Measurements from ENCODE around the gene CD180.

CD180 gene

GRCh38 chr5:67163231-67163756, 33.3 kb downstream of the CD180 start:
- Histone ChIP-seq H3K27ac (ENCODE audit: low read depth, low read length) (no peak overlapping the region), H4K20me1 (ENCODE audit: control insufficient read depth, insufficient read depth, low read depth, low read length) (no peaks in the 10 kb centered on the region), H3F3A (ENCODE audit: control insufficient read depth, insufficient read depth) (0 out of 2 replicates have a peak, but pooled peaks cover 3% of the 10 kb centered on the region), H3K4me3 (ENCODE audit: low read length) (no peak overlapping the region), H3K4me1 (ENCODE audit: control insufficient read depth, low read length) (peaks cover 54% of the 10 kb centered on the region), H3K9me3 (ENCODE audit: control insufficient read depth, insufficient read depth, low read length) (no peaks in the 10 kb centered on the region), H3K79me2 (ENCODE audit: control insufficient read depth, low read length) (no peaks in the 10 kb centered on the region), H3K4me2 (ENCODE audit: low read length) (no peak overlapping the region), H3K9me2 (replicated peaks; ENCODE audit: control insufficient read depth, low read length) (no peaks in the 10 kb centered on the region), H3K27me3 (ENCODE audit: control insufficient read depth, low read length) (no peaks in the 10 kb centered on the region), H3K36me3 (ENCODE audit: control insufficient read depth, low read length) (no peaks in the 10 kb centered on the region)
- TF ChIP-seq CTCF (IDR thresholded peaks at IDR 0.05; ENCODE audit: low read depth, low read length, poor library complexity, severe bottlenecking) (no peak), EZH2phosphoT487 (IDR thresholded peaks at IDR 0.05; ENCODE audit: borderline replicate concordance, low read length) (no peak)

- Histone ChIP-seq H3F3A (ENCODE audit: control insufficient read depth, insufficient read depth) (0 out of 2 replicates have a peak, but pooled peaks cover 3% of the 10 kb centered on the region), H3K4me1 (ENCODE audit: control insufficient read depth, low read length) (peaks cover 38% of the 10 kb centered on the region), H3K79me2 (ENCODE audit: control insufficient read depth, low read length) (no peaks in the 10 kb centered on the region), H3K9me3 (ENCODE audit: control insufficient read depth, insufficient read depth, low read length) (no peaks in the 10 kb centered on the region), H3K4me2 (ENCODE audit: low read length) (no peak overlapping the region; the same call in 1 of the 2 replicates), H3K27me3 (ENCODE audit: control insufficient read depth, low read length) (no peaks in the 10 kb centered on the region), H3K36me3 (ENCODE audit: control insufficient read depth, low read length) (no peaks in the 10 kb centered on the region), H3K4me3 (ENCODE audit: low read length) (no peak overlapping the region), H4K20me1 (ENCODE audit: control insufficient read depth, insufficient read depth, low read depth, low read length) (no peaks in the 10 kb centered on the region), H3K9me2 (replicated peaks; ENCODE audit: control insufficient read depth, low read length) (no peaks in the 10 kb centered on the region), H3K27ac (ENCODE audit: low read depth, low read length) (no peak overlapping the region)
- no peak for TF ChIP-seq EZH2phosphoT487 (IDR thresholded peaks at IDR 0.05; ENCODE audit: borderline replicate concordance, low read length)
Measured at GRCh38 chr5:67161767-67162166, 34.8 kb downstream of the CD180 start.

- H4K20me1 ChIP-seq (ENCODE audit: control insufficient read depth, insufficient read depth, low read depth, low read length), result no peaks in the 10 kb centered on the region
- H3K79me2 ChIP-seq (ENCODE audit: control insufficient read depth, low read length), result no peaks in the 10 kb centered on the region
- peak overlapping the region; percentile 26; the same call in 1 of the 2 replicates for H3K4me2 ChIP-seq (ENCODE audit: low read length)
- peaks cover 31% of the 10 kb centered on the region for H3K4me1 ChIP-seq (ENCODE audit: control insufficient read depth, low read length)
- H3K27me3 ChIP-seq (ENCODE audit: control insufficient read depth, low read length), result no peaks in the 10 kb centered on the region
- H3K27ac ChIP-seq (ENCODE audit: low read depth, low read length), result no peak overlapping the region
- H3K4me3 ChIP-seq (ENCODE audit: low read length), result no peak overlapping the region
- H3K9me3 ChIP-seq (ENCODE audit: control insufficient read depth, insufficient read depth, low read length), result no peaks in the 10 kb centered on the region
- TF ChIP-seq CTCF (IDR thresholded peaks at IDR 0.05; ENCODE audit: low read depth, low read length, poor library complexity, severe bottlenecking), result no peak
- no peak for TF ChIP-seq EZH2phosphoT487 (IDR thresholded peaks at IDR 0.05; ENCODE audit: borderline replicate concordance, low read length)
- H3F3A ChIP-seq (ENCODE audit: control insufficient read depth, insufficient read depth), result 0 out of 2 replicates have a peak, but pooled peaks cover 3% of the 10 kb centered on the region
- no peaks in the 10 kb centered on the region for H3K36me3 ChIP-seq (ENCODE audit: control insufficient read depth, low read length)
- H3K9me2 ChIP-seq (replicated peaks; ENCODE audit: control insufficient read depth, low read length), result no peaks in the 10 kb centered on the region
Measured at GRCh38 chr5:67160985-67161384, 35.6 kb downstream of the CD180 start.

GRCh38 chr5:67160272-67160671, 36.3 kb downstream of the CD180 start:
- Histone ChIP-seq H3K4me2 (ENCODE audit: low read length) (no peak overlapping the region), H3K9me2 (replicated peaks; ENCODE audit: control insufficient read depth, low read length) (no peaks in the 10 kb centered on the region), H3F3A (ENCODE audit: control insufficient read depth, insufficient read depth) (0 out of 2 replicates have a peak, but pooled peaks cover 3% of the 10 kb centered on the region), H3K27ac (ENCODE audit: low read depth, low read length) (no peak overlapping the region), H3K79me2 (ENCODE audit: control insufficient read depth, low read length) (no peaks in the 10 kb centered on the region), H4K20me1 (ENCODE audit: control insufficient read depth, insufficient read depth, low read depth, low read length) (no peaks in the 10 kb centered on the region), H3K4me3 (ENCODE audit: low read length) (no peak overlapping the region), H3K36me3 (ENCODE audit: control insufficient read depth, low read length) (no peaks in the 10 kb centered on the region), H3K4me1 (ENCODE audit: control insufficient read depth, low read length) (peaks cover 23% of the 10 kb centered on the region), H3K9me3 (ENCODE audit: control insufficient read depth, insufficient read depth, low read length) (no peaks in the 10 kb centered on the region), H3K27me3 (ENCODE audit: control insufficient read depth, low read length) (no peaks in the 10 kb centered on the region)
- TF ChIP-seq EZH2phosphoT487 (IDR thresholded peaks at IDR 0.05; ENCODE audit: borderline replicate concordance, low read length) (no peak), CTCF (IDR thresholded peaks at IDR 0.05; ENCODE audit: low read depth, low read length, poor library complexity, severe bottlenecking) (no peak)

Measured in DOHH2 (cell line).